ENCODE measurements around the gene MMP20.

The MMP20 gene

DNA sequence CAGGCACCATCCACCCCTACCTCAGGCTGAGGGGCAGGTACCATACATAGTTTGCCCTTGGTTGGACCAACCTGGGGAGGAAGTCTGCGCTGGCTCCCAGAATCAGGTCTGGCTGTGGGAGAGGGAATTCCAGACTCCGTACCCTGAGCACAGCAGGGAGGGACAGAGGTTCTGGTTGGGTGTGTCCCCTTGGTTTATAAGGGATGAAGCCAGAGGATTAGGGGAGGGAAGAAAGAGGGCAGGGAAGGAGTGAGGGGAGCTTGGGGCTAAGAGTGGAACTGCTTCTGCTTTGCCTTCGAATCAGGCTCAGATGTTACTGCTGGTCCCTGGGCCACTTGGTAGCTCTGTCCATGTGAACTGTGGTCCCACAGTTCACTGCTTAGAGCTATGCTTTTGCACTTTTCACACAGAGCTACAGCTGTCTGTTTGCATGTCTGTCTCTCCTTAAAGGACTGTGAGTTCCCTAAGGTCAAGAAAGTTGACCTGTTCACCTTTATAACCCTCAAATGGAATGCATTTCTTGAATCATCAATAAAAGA, 9.2 kb downstream of the MMP20 start:
- no peak overlapping the region for H3K4me3 ChIP-seq (ENCODE audit: low read depth, low read length)
- no peak for DNase-seq (ENCODE audit: low read depth)
- TF ChIP-seq CTCF (IDR thresholded peaks at IDR 0.05; ENCODE audit: control insufficient read depth, extremely low read depth, insufficient read depth) = no peak

DNA sequence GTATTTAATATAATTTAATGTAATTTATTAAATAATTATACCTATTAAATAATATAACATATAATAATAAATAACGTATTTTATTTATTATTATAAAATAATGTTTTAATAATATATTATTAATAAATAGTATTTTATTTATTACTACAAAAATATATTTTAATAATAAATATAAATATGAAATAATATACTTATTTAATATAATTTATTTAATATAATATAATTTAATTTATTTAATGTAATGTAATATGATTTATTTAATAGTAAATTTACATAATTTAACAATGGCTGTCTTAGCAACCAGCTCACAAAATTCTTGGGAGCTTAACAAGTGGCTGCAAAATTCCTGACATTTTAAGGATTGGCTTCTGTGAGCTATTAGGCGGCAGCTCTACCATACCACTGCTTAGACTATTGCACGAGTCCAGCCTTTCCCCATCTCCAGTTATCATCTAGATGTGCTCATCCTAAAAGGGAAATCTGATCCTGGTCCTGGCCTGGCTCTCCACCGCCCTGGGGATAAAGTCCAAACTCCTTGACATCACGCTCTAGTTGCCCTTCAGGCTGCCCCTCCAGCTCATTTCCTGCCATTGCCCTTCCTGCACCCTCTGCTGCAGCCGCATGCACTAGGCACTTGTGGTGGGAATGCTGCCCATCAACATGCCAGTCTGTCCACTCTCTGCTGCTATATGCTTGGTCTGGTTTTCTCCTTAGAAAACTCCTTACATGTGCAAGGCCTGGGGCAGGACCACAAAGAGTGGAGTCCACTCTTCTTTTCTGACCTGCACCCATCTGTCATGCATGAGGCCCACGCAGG, 9.8 kb downstream of the MMP20 start:
- TF ChIP-seq CTCF (IDR thresholded peaks at IDR 0.05; ENCODE audit: control insufficient read depth, extremely low read depth, insufficient read depth) = no peak
- H3K4me3 ChIP-seq (ENCODE audit: low read depth, low read length) = no peak overlapping the region
- no peak for DNase-seq (ENCODE audit: low read depth)

DNA sequence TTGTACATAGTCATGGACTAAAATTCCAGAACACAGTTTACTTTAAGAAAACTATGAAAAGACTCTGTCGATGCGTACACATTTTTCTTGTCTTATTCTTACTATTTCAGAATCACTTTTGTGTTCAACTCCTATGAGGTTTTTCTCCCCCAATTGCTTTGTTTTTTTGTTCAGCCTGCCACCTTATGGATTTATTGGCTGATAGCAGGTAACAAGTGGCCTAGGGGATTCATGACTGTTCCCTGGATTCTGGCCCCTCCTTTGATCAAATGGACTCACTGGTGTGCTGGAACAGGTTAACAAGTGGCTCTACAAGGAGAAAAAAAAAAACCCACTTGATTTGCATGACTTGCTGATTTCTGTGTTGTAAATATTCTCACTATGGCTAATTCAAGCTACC, 10.6 kb downstream of the MMP20 start:
- DNase-seq (ENCODE audit: low read depth) = no peak
- TF ChIP-seq CTCF (IDR thresholded peaks at IDR 0.05; ENCODE audit: control insufficient read depth, extremely low read depth, insufficient read depth) = peak; percentile 25; the same call in 1 of the 2 replicates
- H3K4me3 ChIP-seq (ENCODE audit: low read depth, low read length) = no peak overlapping the region

GRCh38 chr11:102614031-102614430, 11.1 kb downstream of the MMP20 start:
- TF ChIP-seq CTCF (IDR thresholded peaks at IDR 0.05; ENCODE audit: control insufficient read depth, extremely low read depth, insufficient read depth) = no peak
- H3K4me3 ChIP-seq (ENCODE audit: low read depth, low read length) = no peak overlapping the region
- DNase-seq (ENCODE audit: low read depth) = no peak

- no peak for TF ChIP-seq CTCF (IDR thresholded peaks at IDR 0.05; ENCODE audit: control insufficient read depth, extremely low read depth, insufficient read depth)
- no peak for DNase-seq (ENCODE audit: low read depth)
Observed at GRCh38 chr11:102613450-102613849, 11.7 kb downstream of the MMP20 start.

GRCh38 chr11:102611291-102611690, 13.8 kb downstream of the MMP20 start:
- H3K4me3 ChIP-seq (ENCODE audit: low read depth, low read length) = no peak overlapping the region
- no peak for DNase-seq (ENCODE audit: low read depth)
- TF ChIP-seq CTCF (IDR thresholded peaks at IDR 0.05; ENCODE audit: control insufficient read depth, extremely low read depth, insufficient read depth) = no peak

More at GRCh38 chr11:102613450-102613849, 11.7 kb downstream of the MMP20 start:
- H3K4me3 ChIP-seq (ENCODE audit: low read depth, low read length) = no peak overlapping the region
